ENCODE data around the gene C1QL3.

Gene C1QL3

DNA sequence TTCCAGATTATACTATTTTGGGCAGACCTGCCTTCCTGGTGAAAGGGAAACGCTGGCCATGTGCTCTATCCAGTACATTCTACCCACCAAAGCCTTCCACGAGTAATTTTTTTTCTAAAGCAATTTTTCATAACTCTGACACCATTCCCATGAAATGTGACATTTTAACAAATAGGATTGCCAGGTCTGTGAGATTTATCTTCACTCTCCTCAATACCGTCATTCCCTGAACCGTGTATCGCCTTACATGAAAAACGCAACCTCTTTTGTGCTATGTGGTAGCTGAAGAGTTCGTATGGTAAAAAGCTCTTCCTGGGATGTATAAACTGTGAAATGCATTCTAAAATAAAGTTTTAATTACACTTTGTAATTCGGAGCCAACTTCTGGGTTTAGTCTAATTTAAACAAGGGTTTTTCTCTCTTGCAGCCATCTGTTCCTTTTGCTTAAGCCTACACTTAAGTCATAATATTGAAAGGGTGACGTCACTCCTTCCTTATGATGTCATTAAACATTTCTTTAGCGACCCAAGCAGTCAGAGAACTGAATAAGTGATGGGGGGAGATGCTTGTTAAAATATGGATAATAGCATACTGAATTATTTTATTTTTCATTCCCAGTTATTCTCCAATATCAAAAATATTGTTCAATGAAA is 27.7 kb downstream of the C1QL3 start:
- DNase-seq (ENCODE audit: low read depth): no peak

DNA sequence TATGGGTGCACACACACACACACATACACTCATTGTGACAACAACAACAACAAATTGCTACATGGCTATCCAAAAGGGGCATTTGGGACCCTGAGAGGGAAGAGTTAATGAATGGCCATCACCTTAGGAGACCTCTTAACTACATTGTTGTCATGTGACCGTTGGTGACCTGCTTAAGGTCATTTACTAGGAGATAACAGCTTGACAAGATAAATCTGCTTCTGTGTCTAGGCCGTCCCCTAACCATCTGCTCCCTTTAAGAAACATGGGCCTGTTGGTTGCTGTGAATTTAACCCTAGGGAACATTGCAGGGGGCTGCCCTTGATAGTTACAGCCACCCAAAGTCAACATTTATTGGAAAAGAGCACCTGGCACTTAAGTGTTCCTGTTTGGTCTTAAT is 29.7 kb downstream of the C1QL3 start:
- DNase-seq (ENCODE audit: low read depth): no peak

GRCh38 chr10:16490511-16490910 is 31.2 kb downstream of the C1QL3 start:
- no peak for DNase-seq (ENCODE audit: low read depth)

DNA sequence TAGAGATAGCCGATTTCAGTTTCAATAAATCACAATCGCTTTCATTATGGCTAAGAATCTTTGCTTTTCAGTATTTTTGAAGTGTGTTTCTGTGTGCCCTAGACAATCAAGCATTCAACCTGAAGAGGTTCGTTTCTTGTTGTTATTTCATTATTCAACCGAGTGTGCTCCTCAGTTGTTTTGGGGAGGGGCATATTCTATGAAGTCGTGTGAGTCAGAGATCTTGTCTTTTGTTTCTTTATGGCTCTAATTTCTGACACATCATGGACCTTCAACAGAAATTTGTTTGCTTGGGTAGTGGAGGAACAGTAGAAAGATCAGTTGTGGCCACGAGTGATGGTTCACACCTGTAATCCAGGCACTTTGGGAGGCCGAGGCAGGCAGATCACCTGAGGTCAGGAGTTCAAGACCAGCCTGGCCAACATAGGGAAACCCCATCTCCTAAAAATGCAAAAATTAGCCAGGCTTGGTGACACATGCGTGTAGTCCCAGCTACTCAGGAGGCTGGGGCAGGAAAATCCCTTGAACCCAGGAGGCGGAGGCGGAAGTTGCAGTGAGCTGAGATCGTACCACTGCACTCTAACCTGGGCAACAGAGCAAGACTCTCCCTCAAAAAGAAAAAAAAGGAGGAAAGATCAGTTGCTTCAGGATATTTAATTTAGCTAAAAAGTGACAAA is 38.3 kb downstream of the C1QL3 start:
- no peak for DNase-seq (ENCODE audit: low read depth)

- DNase-seq (ENCODE audit: low read depth): no peak
These were observed 40.5 kb downstream of the C1QL3 start for GRCh38 chr10:16481052-16481728.

GRCh38 chr10:16478801-16479200 is 42.9 kb downstream of the C1QL3 start:
- DNase-seq (ENCODE audit: low read depth): no peak

DNA sequence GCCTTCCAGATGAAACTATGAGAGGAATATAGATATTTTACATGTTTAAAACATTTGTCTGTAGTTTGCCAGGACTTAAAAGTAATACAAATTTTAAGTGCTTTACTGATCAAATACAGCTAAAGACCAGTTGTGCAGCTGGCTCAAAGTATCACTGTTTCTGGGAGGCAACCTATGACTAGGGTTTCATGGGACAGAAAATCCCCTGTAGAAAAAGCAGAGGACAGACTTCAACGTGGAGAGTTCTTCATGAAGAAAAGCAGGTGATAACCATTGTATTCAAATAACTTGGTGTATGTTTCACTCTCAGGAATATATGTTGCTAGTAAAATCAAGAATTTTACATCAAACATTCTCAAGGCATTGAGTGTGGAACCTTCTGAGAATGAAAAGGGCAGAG is 43.9 kb downstream of the C1QL3 start:
- DNase-seq (ENCODE audit: low read depth): no peak

DNA sequence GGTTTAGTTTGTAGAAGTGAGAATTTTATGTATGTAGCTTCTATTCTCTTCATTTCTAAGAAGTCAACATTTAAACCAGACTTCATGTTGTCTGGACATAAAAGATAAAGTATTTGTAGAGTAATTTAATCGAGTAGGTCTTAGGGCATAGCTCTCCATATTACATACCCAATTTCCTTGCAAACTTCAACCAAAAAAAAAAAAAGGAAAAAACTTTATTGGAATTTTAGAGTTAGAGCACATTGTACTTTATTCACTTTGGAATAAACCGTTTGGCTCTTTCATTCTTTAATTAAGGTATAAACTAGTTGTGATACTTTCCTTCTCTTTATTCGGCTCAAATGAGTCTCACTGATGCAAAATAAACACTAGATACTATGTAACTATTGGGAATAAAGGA is 48.9 kb downstream of the C1QL3 start:
- no peak for DNase-seq (ENCODE audit: low read depth)

- DNase-seq (ENCODE audit: low read depth): peak; percentile 0
These were observed 50.9 kb downstream of the C1QL3 start for GRCh38 chr10:16470747-16471146.

DNA sequence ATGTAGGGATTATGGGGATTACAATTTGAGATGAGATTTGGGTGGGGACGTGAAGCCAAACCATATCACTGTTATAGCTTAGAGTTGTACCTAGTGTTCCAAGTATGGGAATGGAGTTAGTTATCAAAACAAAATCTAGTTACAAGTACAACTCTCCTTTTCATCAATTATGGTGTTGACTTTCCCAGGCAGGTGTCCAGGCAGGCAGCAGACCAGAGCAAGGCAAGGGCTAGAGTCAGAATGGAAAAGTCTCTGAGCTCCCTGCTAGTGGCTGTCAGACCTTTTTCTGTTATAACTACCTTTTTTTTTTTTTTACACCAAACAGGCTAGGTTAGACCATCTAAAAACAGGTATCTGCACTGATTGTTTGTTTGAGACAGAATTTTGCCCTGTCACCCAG is 55.7 kb downstream of the C1QL3 start:
- DNase-seq (ENCODE audit: low read depth): no peak
